Myometrial cell (primary cell): ENCODE data around the gene HACD4. TPM values are rescaled to one million over a fixed set of nuclear protein-coding genes. Genes with fewer than 3 reads are reported as not detected.

Source experiments
- total RNA-seq: library from RNA; depleted of rRNA; stranded (reverse); fragments of >200 nt; gene quantifications from 2 replicates; pipeline ENCODE4 v1.2.3, GENCODE V29; 2015

Gene HACD4
- total RNA-seq = 9.0 and 13.0 TPM in 2 replicates

DNA sequence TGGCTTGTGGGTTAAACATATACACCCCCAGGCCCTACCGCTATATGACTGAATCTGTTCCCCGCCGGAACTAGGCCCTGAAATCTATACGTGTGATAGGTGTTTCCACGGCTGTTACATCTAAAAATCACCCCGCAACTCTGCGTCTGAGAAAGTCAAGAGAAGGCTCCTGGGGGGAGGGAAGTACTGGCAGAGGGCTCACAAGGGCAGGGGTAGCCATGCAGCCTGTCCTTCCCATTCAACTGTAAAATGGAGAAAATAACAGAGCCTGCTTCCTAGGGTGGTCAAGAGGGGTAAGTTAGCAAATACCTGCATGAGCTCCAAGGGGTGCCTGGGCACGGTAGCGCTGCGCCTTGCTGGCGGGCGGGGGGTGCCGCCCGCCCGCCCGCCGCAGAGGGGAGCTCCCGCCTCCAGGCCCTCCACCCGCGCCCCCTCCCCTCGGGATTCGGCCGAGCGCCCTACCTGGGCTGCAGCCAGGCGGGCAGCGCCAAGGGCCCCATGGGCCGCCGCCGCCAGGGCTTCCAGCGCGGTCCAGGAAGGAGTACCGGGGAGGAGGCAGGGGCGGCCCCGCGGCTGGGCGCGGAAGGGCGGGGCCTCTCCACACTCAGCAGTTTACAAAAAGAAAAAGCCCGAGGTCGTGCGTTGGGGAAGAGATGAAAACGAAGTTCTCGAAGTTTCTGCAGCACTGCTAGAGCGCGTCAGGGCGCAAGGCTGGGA, at the start of gene HACD4:
Gene HACD4, minus strand, starts transcription at position 550 of the 717 bp plus-strand sequence. Its CDS starts 50 bp downstream, at position 500.

DNA sequence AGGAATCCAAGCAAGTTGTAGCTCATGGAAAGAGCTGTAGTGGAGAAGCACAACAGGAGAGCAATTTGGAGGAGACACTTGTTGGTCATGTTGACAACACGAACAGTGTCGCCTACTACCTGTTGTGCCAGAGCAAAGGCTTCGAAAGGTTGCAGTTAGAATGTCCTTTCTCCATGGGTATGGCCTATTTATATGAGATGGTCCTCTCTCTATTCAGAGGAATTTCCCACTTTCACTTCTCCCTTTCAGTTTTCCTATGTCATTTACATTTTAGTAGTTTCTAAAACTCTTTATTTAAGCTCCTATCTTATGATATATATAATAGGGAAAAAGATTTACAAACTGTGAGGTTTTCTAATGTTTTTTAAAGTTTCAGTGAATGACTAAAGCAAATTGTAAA, 46.3 kb upstream of the HACD4 start, which contains the start of gene IFNB1:
Gene IFNB1, minus strand, starts transcription at position 162 of the 400 bp plus-strand sequence. Its CDS starts 73 bp downstream, at position 89.

Other genes starting within 250 kb of the HACD4 start
- gene IFNB1, start 46.3 kb upstream of the HACD4 start, total RNA-seq = not detected in 2 replicates
- not detected in 2 replicates for gene IFNW1, start 110.2 kb upstream of the HACD4 start, total RNA-seq
- not detected in 2 replicates for gene IFNA21, start 135.0 kb upstream of the HACD4 start, total RNA-seq
- not detected in 2 replicates for gene IFNA4, start 155.9 kb upstream of the HACD4 start, total RNA-seq
- not detected in 2 replicates for gene IFNA7, start 170.6 kb upstream of the HACD4 start, total RNA-seq
- gene IFNA10, start 175.5 kb upstream of the HACD4 start, total RNA-seq = not detected in 2 replicates
- gene IFNA16, start 185.7 kb upstream of the HACD4 start, total RNA-seq = not detected in 2 replicates
- gene IFNA17, start 196.6 kb upstream of the HACD4 start, total RNA-seq = not detected in 2 replicates
- not detected in 2 replicates for gene IFNA14, start 208.4 kb upstream of the HACD4 start, total RNA-seq